Measurements from ENCODE around the gene ZCCHC7. TPM values are rescaled to one million over a fixed set of nuclear protein-coding genes. Genes with fewer than 3 reads are reported as not detected.
"Not testable (repeated sequence)": the region's sequence is repeated elsewhere in the genome, so short reads cannot be mapped to it uniquely, and the experiment has no call there.

ZCCHC7 gene
- total and polyA plus RNA-seq, 2 donors (not counting 3 experiments of a cell fraction or from before 2014, with no cell fraction given): 7.4 to 14.8 TPM

GRCh38 chr9:37092714-37093295, 27.6 kb upstream of the ZCCHC7 start:
- intact Hi-C loops (cut with micrococcal nuclease); H3K27me3 ChIP-seq (ENCODE audit: control insufficient read depth in 2 of 2, insufficient read depth in 2 of 2, low read length in 2 of 2); H3K79me2 ChIP-seq (ENCODE audit: control insufficient read depth, insufficient read depth, low read length); FAIRE-seq; H2AFZ ChIP-seq (ENCODE audit: low read depth, low read length); H3K9me1 ChIP-seq (replicated peaks; ENCODE audit: control insufficient read depth, extremely low read depth, insufficient read depth, low read length); BruUV-seq (replicated peaks); H3K36me3 ChIP-seq (ENCODE audit: control insufficient read depth in 2 of 2, extremely low read depth in 1 of 2, insufficient read depth in 2 of 2, low read length in 2 of 2); H4K20me1 ChIP-seq (replicated peaks; ENCODE audit: control insufficient read depth, extremely low read depth, insufficient read depth, low read length); H3K4me1 ChIP-seq (ENCODE audit: control insufficient read depth, extremely low read depth, insufficient read depth, low read length); DNase-seq (ENCODE audit: low read depth, low spot score); H3K4me3 ChIP-seq (replicated peaks in 1 of 3; ENCODE audit: insufficient read depth in 1 of 3, low read depth in 1 of 3, low read length in 3 of 3); H3K27ac ChIP-seq (ENCODE audit: insufficient read depth, low read depth, low read length); dilution Hi-C loops (cut with MboI; ENCODE audit: extremely low pct_ligation_motif_present, low sequenced_read_pairs); CTCF ChIA-PET; H3K9ac ChIP-seq (replicated peaks; ENCODE audit: extremely low read depth, insufficient read depth, low read length); H3K9me3 ChIP-seq (replicated peaks; ENCODE audit: control insufficient read depth, insufficient read depth, low read length); POLR2A ChIA-PET; H3K4me2 ChIP-seq (ENCODE audit: insufficient read depth, low read length): not testable (repeated sequence)

GRCh38 chr9:37094751-37095150, 25.6 kb upstream of the ZCCHC7 start:
- Histone ChIP-seq H3K36me3 (ENCODE audit: control insufficient read depth in 2 of 2, extremely low read depth in 1 of 2, insufficient read depth in 2 of 2, low read length in 2 of 2) (no peaks in the 10 kb centered on the region), H3K9me1 (replicated peaks; ENCODE audit: control insufficient read depth, extremely low read depth, insufficient read depth, low read length) (no peaks in the 10 kb centered on the region), H4K20me1 (replicated peaks; ENCODE audit: control insufficient read depth, extremely low read depth, insufficient read depth, low read length) (no peaks in the 10 kb centered on the region), H3K9me3 (replicated peaks; ENCODE audit: control insufficient read depth, insufficient read depth, low read length) (no peaks in the 10 kb centered on the region), H3K4me1 (ENCODE audit: control insufficient read depth, extremely low read depth, insufficient read depth, low read length) (no peaks in the 10 kb centered on the region), H3K79me2 (ENCODE audit: control insufficient read depth, insufficient read depth, low read length) (no peaks in the 10 kb centered on the region), H3K9ac (replicated peaks; ENCODE audit: extremely low read depth, insufficient read depth, low read length) (no peak overlapping the region), H3K27ac (ENCODE audit: insufficient read depth, low read depth, low read length) (no peak overlapping the region), H3K4me2 (ENCODE audit: insufficient read depth, low read length) (no peak overlapping the region), H3K27me3 (ENCODE audit: control insufficient read depth in 2 of 2, insufficient read depth in 2 of 2, low read length in 2 of 2) (no peaks in the 10 kb centered on the region), H2AFZ (ENCODE audit: low read depth, low read length) (no peak overlapping the region), H3K4me3 (replicated peaks in 1 of 3; ENCODE audit: insufficient read depth in 1 of 3, low read depth in 1 of 3, low read length in 3 of 3) (no peak overlapping the region)
- FAIRE-seq (no peak), DNase-seq (ENCODE audit: low read depth, low spot score) (no peak)
- no peak for TF ChIP-seq CTCF (IDR thresholded peaks at IDR 0.05; ENCODE audit: extremely low read depth in 1 of 2, insufficient read depth in 1 of 2, low read depth in 1 of 2, low read length in 2 of 2)
- TF ChIP-seq FOS (IDR thresholded peaks at IDR 0.05; ENCODE audit: borderline replicate concordance, insufficient read depth, low read length): no peak
- no peak for TF ChIP-seq MYC (IDR thresholded peaks at IDR 0.05; ENCODE audit: low read depth, low read length)
- no peak for TF ChIP-seq POLR2AphosphoS5 (IDR thresholded peaks at IDR 0.05; ENCODE audit: insufficient read depth, low read depth, low read length)
- no peak for TF ChIP-seq JUN (IDR thresholded peaks at IDR 0.05; ENCODE audit: borderline replicate concordance, insufficient read depth, insufficient read length, low read depth)
- TF ChIP-seq EZH2 (IDR thresholded peaks at IDR 0.05; ENCODE audit: borderline replicate concordance, low read depth, low read length, severe bottlenecking): no peak
- no peak for TF ChIP-seq POLR2A (IDR thresholded peaks at IDR 0.05; ENCODE audit: low read depth, low read length)
- ChIA-PET POLR2A (no interaction called here), CTCF (no interaction called here)
- no TSS peak for BruUV-seq (replicated peaks)
- intact Hi-C loops (cut with micrococcal nuclease): no loop called here
- dilution Hi-C loops (cut with MboI; ENCODE audit: extremely low pct_ligation_motif_present, low sequenced_read_pairs): no loop called here
